K562 (cell line): ENCODE results near the gene CRY2. TPM values are rescaled to one million over a fixed set of nuclear protein-coding genes. Genes with fewer than 3 reads are reported as not detected.

Source experiments
- CBFA2T3 ChIP-seq: fragments of 450-650 bp; IDR thresholded peaks from 2 replicates; pipeline ENCODE4 v1.6.1; 2017
- CEBPG ChIP-seq, 3 experiments: fragments of 200-800 bp in 1 of 3; sonication (Bioruptor generic) in 1 of 3; sonication (generic) in 1 of 3; formaldehyde crosslinking in 1 of 3; IDR thresholded peaks in 2 of 3; conservative IDR thresholded peaks in 1 of 3; 2 replicates each; pipeline versions ENCODE4 v1.6.1 to v1.8.0; 2016 to 2022; ENCODE audit warnings: missing compliant biosample characterization in 2 of 3, missing genetic modification characterization in 2 of 3, mild to moderate bottlenecking in 1 of 3, missing genetic modification reagents in 1 of 3
- CXXC5 ChIP-seq: fragments of 250-450 bp; sonication (Bioruptor Pico); IDR thresholded peaks from 2 replicates; pipeline ENCODE4 v1.8.0; 2022; ENCODE audit warnings: inconsistent platforms, mild to moderate bottlenecking, moderate library complexity
- FOSL1 ChIP-seq: fragments of 200-800 bp; sonication (Bioruptor generic); conservative IDR thresholded peaks from 2 replicates; pipeline ENCODE4 v1.6.1; 2016; ENCODE audit warnings: missing genetic modification characterization, missing compliant biosample characterization
- FOXJ2 ChIP-seq: fragments of 200-800 bp; sonication (Bioruptor generic); IDR thresholded peaks from 2 replicates; pipeline ENCODE4 v1.6.1; 2016; ENCODE audit warnings: missing genetic modification characterization, missing compliant biosample characterization
- HDAC6 ChIP-seq: IDR thresholded peaks from 2 replicates; pipeline ENCODE4 v1.6.1; 2012; ENCODE audit warnings: low read depth, mild to moderate bottlenecking, control low read depth, inconsistent platforms, low read length, moderate library complexity
- KDM1A ChIP-seq, 2 experiments: fragments of 450-650 bp; IDR thresholded peaks; 2 replicates each; pipeline ENCODE4 v1.6.1; 2016; ENCODE audit warnings: mild to moderate bottlenecking in 2 of 2
- RBM17 ChIP-seq: fragments of 200-400 bp; formaldehyde crosslinking; IDR thresholded peaks from 2 replicates; pipeline ENCODE4 v1.6.1; 2017; ENCODE audit warnings: low read depth, mild to moderate bottlenecking, low read length, borderline replicate concordance
- SREBF2 ChIP-seq: sonication (generic); formaldehyde crosslinking; IDR thresholded peaks from 2 replicates; pipeline ENCODE4 v1.4.0; 2020; ENCODE audit warnings: mild to moderate bottlenecking, missing genetic modification reagents
- TRIM24 ChIP-seq, 2 experiments: fragments of 450-650 bp; IDR thresholded peaks; 2 replicates each; pipeline ENCODE4 v1.6.1; 2016
- ZFP1 ChIP-seq: fragments of 450-650 bp; formaldehyde crosslinking; IDR thresholded peaks from 2 replicates; pipeline ENCODE4 v1.4.0; 2020; ENCODE audit warnings: mild to moderate bottlenecking, mixed read lengths
- ZNF146 ChIP-seq: IDR thresholded peaks from one replicate; pipeline ENCODE4 v1.6.1; 2018; ENCODE audit warnings: missing compliant biosample characterization; ENCODE audit not compliant: unreplicated experiment
- ZNF324 ChIP-seq: fragments of 250-450 bp; sonication (Bioruptor Pico); IDR thresholded peaks from 2 replicates; pipeline ENCODE4 v1.4.0; 2020; ENCODE audit warnings: mild to moderate bottlenecking
- ZNF785 ChIP-seq: fragments of 250-450 bp; sonication (Bioruptor Pico); IDR thresholded peaks from 2 replicates; pipeline ENCODE4 v1.4.0; 2020; ENCODE audit warnings: mild to moderate bottlenecking
- polyA plus RNA-seq, 8 experiments: library from polyadenylated mRNA; depleted of rRNA in 4 of 8; stranded (reverse) in 5 of 8; unstranded in 3 of 8; fragments of >200 nt; fragmentation: Nextera tagmentation in 2 of 8; fragmentation: Illumina TruSeq in 1 of 8; extraction: Ambion mirVana in 2 of 8; extraction: Trizol in 1 of 8; gene quantifications; 2 replicates each; pipeline versions ENCODE4 v1.2.1 to v1.2.3, GENCODE V29; 2011 to 2014; ENCODE audit warnings: inconsistent platforms in 1 of 8, missing spikeins in 1 of 8
- total RNA-seq, 7 experiments: library from RNA; depleted of rRNA in 6 of 7; stranded (reverse); fragments of >200 nt in 6 of 7; fragmentation: Illumina TruSeq in 2 of 7; extraction: Trizol in 2 of 7; gene quantifications; 2 replicates each; pipeline versions ENCODE4 v1.2.1 to v1.2.3, GENCODE V29; 2011 to 2021; ENCODE audit warnings: low replicate concordance in 1 of 7
- TF ChIP-seq, protein P1 (sequence below): fragments of 250-450 bp; sonication (Bioruptor Pico); IDR thresholded peaks from 2 replicates; pipeline ENCODE4 v1.4.0; 2020; ENCODE audit warnings: mild to moderate bottlenecking, moderate library complexity, borderline replicate concordance
- TF ChIP-seq, protein P2 (sequence below): sonication (generic); formaldehyde crosslinking; IDR thresholded peaks from 2 replicates; pipeline ENCODE4 v1.8.1; 2023; ENCODE audit warnings: mild to moderate bottlenecking, missing genetic modification reagents, moderate library complexity
- TF ChIP-seq, protein P3 (sequence below): IDR thresholded peaks from 2 replicates; pipeline ENCODE4 v1.6.1; 2012; ENCODE audit warnings: low read depth, low read length, improper control_type of control experiment, borderline replicate concordance
- TF ChIP-seq, protein P4 (sequence below): conservative IDR thresholded peaks from 2 replicates; pipeline ENCODE4 v1.6.1; 2011; ENCODE audit warnings: low read depth, mild to moderate bottlenecking, low read length; ENCODE audit not compliant: control insufficient read depth
- TF ChIP-seq, protein P5 (sequence below): fragments of 450-650 bp; IDR thresholded peaks from 2 replicates; pipeline ENCODE4 v1.6.1; 2017; ENCODE audit warnings: mild to moderate bottlenecking, moderate library complexity

The CRY2 gene
- total and polyA plus RNA-seq, 9 of the 15 experiments (the other 6 are each of a cell fraction or from before 2014, with no cell fraction given), result 2.3 to 23.9 (median 14.8) TPM

DNA sequence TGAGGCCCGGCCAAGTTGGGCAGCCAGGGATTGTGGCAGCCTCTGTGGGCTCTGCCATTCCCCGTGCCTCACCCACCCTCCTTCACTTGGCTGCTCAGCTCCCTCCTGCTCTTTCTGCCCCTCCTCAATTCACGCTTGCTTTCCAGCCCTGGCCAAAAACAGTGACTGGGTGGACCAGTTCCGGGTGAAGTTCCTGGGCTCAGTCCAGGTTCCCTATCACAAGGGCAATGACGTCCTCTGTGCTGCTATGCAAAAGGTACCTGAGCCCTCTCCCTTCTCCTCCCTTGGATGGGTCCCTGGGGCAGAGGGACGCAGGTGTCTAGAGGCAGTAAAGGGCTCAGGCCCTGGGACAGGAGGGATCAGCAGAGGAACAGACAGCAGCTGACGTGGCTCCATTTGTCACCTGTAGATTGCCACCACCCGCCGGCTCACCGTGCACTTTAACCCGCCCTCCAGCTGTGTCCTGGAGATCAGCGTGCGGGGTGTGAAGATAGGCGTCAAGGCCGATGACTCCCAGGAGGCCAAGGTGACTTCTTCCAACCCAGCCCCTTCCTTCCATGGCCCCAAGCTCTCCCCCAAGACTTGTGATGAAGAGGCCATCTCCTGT is 57.1 kb downstream of the CRY2 start (continued):
- 0 out of 2 replicates have a peak, but pooled peaks have one; percentile 3 for TF ChIP-seq CEBPG (CRISPR knock-in tag; IDR thresholded peaks at IDR 0.05)
- TF ChIP-seq CEBPG (tag; conservative IDR thresholded peaks at IDR 0.05 in 1 of 2, IDR thresholded peaks at IDR 0.05 in 1 of 2), result no peak
- TF ChIP-seq, protein P1, sequence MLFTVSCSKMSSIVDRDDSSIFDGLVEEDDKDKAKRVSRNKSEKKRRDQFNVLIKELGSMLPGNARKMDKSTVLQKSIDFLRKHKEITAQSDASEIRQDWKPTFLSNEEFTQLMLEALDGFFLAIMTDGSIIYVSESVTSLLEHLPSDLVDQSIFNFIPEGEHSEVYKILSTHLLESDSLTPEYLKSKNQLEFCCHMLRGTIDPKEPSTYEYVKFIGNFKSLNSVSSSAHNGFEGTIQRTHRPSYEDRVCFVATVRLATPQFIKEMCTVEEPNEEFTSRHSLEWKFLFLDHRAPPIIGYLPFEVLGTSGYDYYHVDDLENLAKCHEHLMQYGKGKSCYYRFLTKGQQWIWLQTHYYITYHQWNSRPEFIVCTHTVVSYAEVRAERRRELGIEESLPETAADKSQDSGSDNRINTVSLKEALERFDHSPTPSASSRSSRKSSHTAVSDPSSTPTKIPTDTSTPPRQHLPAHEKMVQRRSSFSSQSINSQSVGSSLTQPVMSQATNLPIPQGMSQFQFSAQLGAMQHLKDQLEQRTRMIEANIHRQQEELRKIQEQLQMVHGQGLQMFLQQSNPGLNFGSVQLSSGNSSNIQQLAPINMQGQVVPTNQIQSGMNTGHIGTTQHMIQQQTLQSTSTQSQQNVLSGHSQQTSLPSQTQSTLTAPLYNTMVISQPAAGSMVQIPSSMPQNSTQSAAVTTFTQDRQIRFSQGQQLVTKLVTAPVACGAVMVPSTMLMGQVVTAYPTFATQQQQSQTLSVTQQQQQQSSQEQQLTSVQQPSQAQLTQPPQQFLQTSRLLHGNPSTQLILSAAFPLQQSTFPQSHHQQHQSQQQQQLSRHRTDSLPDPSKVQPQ (CRISPR knock-in tag), result no peak
- no peak for TF ChIP-seq ZNF324
- TF ChIP-seq, protein P2, sequence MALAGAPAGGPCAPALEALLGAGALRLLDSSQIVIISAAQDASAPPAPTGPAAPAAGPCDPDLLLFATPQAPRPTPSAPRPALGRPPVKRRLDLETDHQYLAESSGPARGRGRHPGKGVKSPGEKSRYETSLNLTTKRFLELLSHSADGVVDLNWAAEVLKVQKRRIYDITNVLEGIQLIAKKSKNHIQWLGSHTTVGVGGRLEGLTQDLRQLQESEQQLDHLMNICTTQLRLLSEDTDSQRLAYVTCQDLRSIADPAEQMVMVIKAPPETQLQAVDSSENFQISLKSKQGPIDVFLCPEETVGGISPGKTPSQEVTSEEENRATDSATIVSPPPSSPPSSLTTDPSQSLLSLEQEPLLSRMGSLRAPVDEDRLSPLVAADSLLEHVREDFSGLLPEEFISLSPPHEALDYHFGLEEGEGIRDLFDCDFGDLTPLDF (CRISPR knock-in tag), result no peak
- TF ChIP-seq, protein P3, sequence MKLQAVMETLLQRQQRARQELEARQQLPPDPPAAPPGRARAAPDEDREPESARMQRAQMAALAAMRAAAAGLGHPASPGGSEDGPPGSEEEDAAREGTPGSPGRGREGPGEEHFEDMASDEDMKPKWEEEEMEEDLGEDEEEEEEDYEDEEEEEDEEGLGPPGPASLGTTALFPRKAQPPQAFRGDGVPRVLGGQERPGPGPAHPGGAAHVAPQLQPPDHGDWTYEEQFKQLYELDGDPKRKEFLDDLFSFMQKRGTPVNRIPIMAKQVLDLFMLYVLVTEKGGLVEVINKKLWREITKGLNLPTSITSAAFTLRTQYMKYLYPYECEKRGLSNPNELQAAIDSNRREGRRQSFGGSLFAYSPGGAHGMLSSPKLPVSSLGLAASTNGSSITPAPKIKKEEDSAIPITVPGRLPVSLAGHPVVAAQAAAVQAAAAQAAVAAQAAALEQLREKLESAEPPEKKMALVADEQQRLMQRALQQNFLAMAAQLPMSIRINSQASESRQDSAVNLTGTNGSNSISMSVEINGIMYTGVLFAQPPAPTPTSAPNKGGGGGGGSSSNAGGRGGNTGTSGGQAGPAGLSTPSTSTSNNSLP, result no peak
- no peak for TF ChIP-seq FOXJ2 (tag)
- peak; percentile 94 for TF ChIP-seq CBFA2T3
- TF ChIP-seq, protein P4, sequence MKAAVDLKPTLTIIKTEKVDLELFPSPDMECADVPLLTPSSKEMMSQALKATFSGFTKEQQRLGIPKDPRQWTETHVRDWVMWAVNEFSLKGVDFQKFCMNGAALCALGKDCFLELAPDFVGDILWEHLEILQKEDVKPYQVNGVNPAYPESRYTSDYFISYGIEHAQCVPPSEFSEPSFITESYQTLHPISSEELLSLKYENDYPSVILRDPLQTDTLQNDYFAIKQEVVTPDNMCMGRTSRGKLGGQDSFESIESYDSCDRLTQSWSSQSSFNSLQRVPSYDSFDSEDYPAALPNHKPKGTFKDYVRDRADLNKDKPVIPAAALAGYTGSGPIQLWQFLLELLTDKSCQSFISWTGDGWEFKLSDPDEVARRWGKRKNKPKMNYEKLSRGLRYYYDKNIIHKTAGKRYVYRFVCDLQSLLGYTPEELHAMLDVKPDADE, result peak; percentile 75; the same call in 1 of the 2 replicates
- TF ChIP-seq HDAC6, result no peak
- TF ChIP-seq, protein P5, sequence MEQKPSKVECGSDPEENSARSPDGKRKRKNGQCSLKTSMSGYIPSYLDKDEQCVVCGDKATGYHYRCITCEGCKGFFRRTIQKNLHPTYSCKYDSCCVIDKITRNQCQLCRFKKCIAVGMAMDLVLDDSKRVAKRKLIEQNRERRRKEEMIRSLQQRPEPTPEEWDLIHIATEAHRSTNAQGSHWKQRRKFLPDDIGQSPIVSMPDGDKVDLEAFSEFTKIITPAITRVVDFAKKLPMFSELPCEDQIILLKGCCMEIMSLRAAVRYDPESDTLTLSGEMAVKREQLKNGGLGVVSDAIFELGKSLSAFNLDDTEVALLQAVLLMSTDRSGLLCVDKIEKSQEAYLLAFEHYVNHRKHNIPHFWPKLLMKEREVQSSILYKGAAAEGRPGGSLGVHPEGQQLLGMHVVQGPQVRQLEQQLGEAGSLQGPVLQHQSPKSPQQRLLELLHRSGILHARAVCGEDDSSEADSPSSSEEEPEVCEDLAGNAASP, result no peak
- peak; percentile 35 to 43; a peak in 2 of 4 replicates for TF ChIP-seq KDM1A (IDR thresholded peaks at IDR 0.05)
- no peak for TF ChIP-seq SREBF2
- peak; percentile 57 for TF ChIP-seq CXXC5 (CRISPR knock-in tag)
- TF ChIP-seq ZNF785 (CRISPR knock-in tag), result no peak
- peak; percentile 71 to 75; a peak in 3 of 4 replicates for TF ChIP-seq TRIM24 (IDR thresholded peaks at IDR 0.05)
- TF ChIP-seq FOSL1 (tag), result no peak
- no peak for TF ChIP-seq ZNF146 (CRISPR knock-in tag)
- TF ChIP-seq ZFP1 (CRISPR knock-in tag), result no peak
- no peak for TF ChIP-seq RBM17
